HCT116 (cell line): ENCODE measurements around the gene RAD23A. TPM values are rescaled to one million over a fixed set of nuclear protein-coding genes. Genes with fewer than 3 reads are reported as not detected.

Experiments used
- ATAC-seq: fragments of 200-7000 bp; cut with Tn5 transposase; 2 replicates; pipeline ENCODE4 v1.9.1; 2020; ENCODE audit warnings: mild to moderate bottlenecking, moderate library complexity
- BruUV-seq: library from RNA; stranded (reverse); fragments of 400-500 nt; replicated peaks from 2 replicates; lab custom pipeline; 2021; lab: Mats Ljungman, UMichigan
- CTCF ChIA-PET: fragments of 300-600 bp; sonication (Branson Sonifier 250); formaldehyde crosslinking; loops from one replicate; lab custom pipeline; 2021; ENCODE audit warnings: antibody characterized with exemption; lab: Charles Lee
- POLR2A ChIA-PET: fragments of 300-600, 350-600 bp; sonication (Branson Sonifier 250); formaldehyde crosslinking; loops from one replicate; lab custom pipeline; 2021; ENCODE audit warnings: antibody characterized with exemption; lab: Charles Lee
- RAD21 ChIA-PET, 2 experiments: fragments of 300-600 bp; sonication (Branson Sonifier 250); formaldehyde crosslinking; loops; one replicate each; lab custom pipeline; 2023; ENCODE audit warnings: low total read pairs in 2 of 2; ENCODE audit not compliant: uncharacterized antibody in 2 of 2, unreplicated experiment in 2 of 2, low non-redundant PET in 1 of 2; lab: Charles Lee
- DNase-seq: peaks from one replicate; pipeline ENCODE4 v3.0.0-alpha.2; 2010; ENCODE audit warnings: low read depth, low spot score
- H2AFZ ChIP-seq: fragments of 200-600 bp; shearing (Covaris generic), sonication (generic); 2 replicates; pipeline ENCODE4 v1.6.1; 2017; ENCODE audit warnings: low read depth, mixed run types, mixed read lengths, antibody characterized with exemption, low read length; ENCODE audit not compliant: poor library complexity, severe bottlenecking
- H3K27ac ChIP-seq: 2 replicates; pipeline ENCODE4 v1.5.1; 2012; ENCODE audit warnings: low read depth, low read length
- H3K27me3 ChIP-seq: fragments of 200-600 bp; sonication (generic); 2 replicates; pipeline ENCODE4 v1.6.1; 2016; ENCODE audit warnings: mixed run types, low read length, mixed read lengths; ENCODE audit not compliant: insufficient read depth
- H3K36me3 ChIP-seq, 2 experiments: fragments of 200-500 bp in 1 of 2; fragments of 200-600 bp in 1 of 2; sonication (Bioruptor generic) in 1 of 2; sonication (generic) in 1 of 2; 2 replicates each; pipeline versions ENCODE4 v1.5.1 to v1.6.1; 2014 to 2016; ENCODE audit warnings: low read length in 2 of 2, inconsistent platforms in 1 of 2, mixed read lengths in 1 of 2, mixed run types in 1 of 2; ENCODE audit not compliant: insufficient read depth in 2 of 2, control insufficient read depth in 1 of 2
- H3K4me1 ChIP-seq, 2 experiments: fragments of 200-600 bp in 1 of 2; sonication (generic) in 1 of 2; 2 replicates each; pipeline versions ENCODE4 v1.5.1 to v1.6.1; 2012 to 2017; ENCODE audit warnings: low read length in 2 of 2, inconsistent platforms in 1 of 2, mild to moderate bottlenecking in 1 of 2, mixed read lengths in 1 of 2, mixed run types in 1 of 2, moderate library complexity in 1 of 2; ENCODE audit not compliant: insufficient read depth in 2 of 2, control insufficient read depth in 1 of 2
- H3K4me2 ChIP-seq: fragments of 200-600 bp; sonication (generic); 2 replicates; pipeline ENCODE4 v1.6.1; 2017; ENCODE audit warnings: mixed run types, low read length, mixed read lengths
- H3K4me3 ChIP-seq, 2 experiments: fragments of 200-600 bp in 1 of 2; sonication (generic) in 1 of 2; replicated peaks in 1 of 2; 2 replicates each; pipeline ENCODE4 v1.5.1; 2011 to 2016; ENCODE audit warnings: low read length in 2 of 2, control low read depth in 1 of 2, low read depth in 1 of 2, mild to moderate bottlenecking in 1 of 2, mixed read lengths in 1 of 2, mixed run types in 1 of 2
- H3K79me2 ChIP-seq: fragments of 200-600 bp; sonication (generic); 2 replicates; pipeline ENCODE4 v1.6.1; 2017; ENCODE audit warnings: mild to moderate bottlenecking, mixed run types, low read length, moderate library complexity, mixed read lengths; ENCODE audit not compliant: insufficient read depth
- H3K9ac ChIP-seq: fragments of 200-600 bp; sonication (generic); 2 replicates; pipeline ENCODE4 v1.6.1; 2016; ENCODE audit warnings: low read length, mixed read lengths
- H3K9me2 ChIP-seq: fragments of 200-600 bp; sonication (generic), shearing (Covaris generic); 2 replicates; pipeline ENCODE4 v1.6.1; 2017; ENCODE audit warnings: mixed run types, mild to moderate bottlenecking, moderate library complexity; ENCODE audit not compliant: insufficient read depth
- H3K9me3 ChIP-seq, 2 experiments: fragments of 200-500 bp in 1 of 2; fragments of 200-600 bp in 1 of 2; sonication (Bioruptor generic) in 1 of 2; sonication (generic) in 1 of 2; 2 replicates each; pipeline ENCODE4 v1.6.1; 2014 to 2017; ENCODE audit warnings: low read length in 2 of 2, mixed read lengths in 2 of 2, inconsistent platforms in 1 of 2, low read depth in 1 of 2, mild to moderate bottlenecking in 1 of 2, mixed run types in 1 of 2, moderate library complexity in 1 of 2; ENCODE audit not compliant: control insufficient read depth in 1 of 2, insufficient read depth in 1 of 2
- H4K20me1 ChIP-seq: fragments of 200-600 bp; sonication (generic), shearing (Covaris generic); 2 replicates; pipeline ENCODE4 v1.6.1; 2017; ENCODE audit warnings: mixed run types, mild to moderate bottlenecking, moderate library complexity; ENCODE audit not compliant: insufficient read depth
- CBX3 ChIP-seq: IDR thresholded peaks from 2 replicates; pipeline ENCODE4 v1.6.1; 2012; ENCODE audit warnings: low read depth
- RAD21 ChIP-seq: IDR thresholded peaks from 2 replicates; pipeline ENCODE4 v1.6.1; 2012; ENCODE audit warnings: low read depth, mild to moderate bottlenecking
- SIN3A ChIP-seq: IDR thresholded peaks from 2 replicates; pipeline ENCODE4 v1.6.1; 2012; ENCODE audit warnings: low read depth
- intact Hi-C: fragments of 100-400 bp; cut with micrococcal nuclease; formaldehyde crosslinking; loops from 2 replicates; pipeline ENCODE4 v1.10.0; 2022
- total RNA-seq: library from RNA; stranded (reverse); gene quantifications from one replicate; pipeline ENCODE4 v1.2.1, GENCODE V29; 2021; ENCODE audit not compliant: unreplicated experiment
- TF ChIP-seq, protein P1 (sequence below): IDR thresholded peaks from 2 replicates; pipeline ENCODE4 v1.6.1; 2012

The RAD23A gene
- total RNA-seq, 1 experiment from 2014 or later = 163 TPM

DNA sequence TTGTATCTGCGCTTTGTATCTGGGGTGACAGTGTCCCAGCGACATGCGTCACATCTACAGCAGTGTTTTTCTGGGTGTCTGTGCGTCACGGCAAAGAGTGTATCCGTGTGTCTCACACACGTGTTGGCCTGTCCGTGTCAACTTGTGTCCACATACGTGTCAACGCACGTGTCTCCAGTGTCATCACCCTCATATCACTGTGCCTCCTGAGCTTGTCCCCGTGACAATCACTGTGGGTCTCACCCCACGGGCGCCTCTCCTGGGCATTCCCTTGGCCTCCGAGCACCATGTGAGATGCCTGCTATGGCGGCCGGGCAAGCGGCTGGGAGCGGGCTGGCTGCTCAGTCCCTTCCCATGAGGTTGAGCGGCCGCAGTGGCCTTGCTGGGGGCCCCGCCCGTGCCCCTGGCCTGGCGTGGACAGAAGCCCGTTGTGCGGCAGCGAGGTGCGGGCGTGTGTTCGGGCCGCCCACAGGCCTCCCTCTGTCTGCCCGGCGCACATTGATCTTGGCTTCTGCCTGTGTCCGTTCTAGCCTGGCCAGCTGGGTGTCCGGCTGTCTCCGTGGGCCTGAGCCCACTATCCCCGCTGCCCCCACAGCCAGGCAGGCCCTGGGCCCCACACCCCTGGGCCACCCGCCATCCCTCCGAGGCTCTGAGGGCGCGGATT lies 56.0 kb downstream of the RAD23A start:
- H3K4me2 ChIP-seq = no peak overlapping the region
- no peaks in the 10 kb centered on the region for H4K20me1 ChIP-seq
- POLR2A ChIA-PET = no interaction called here
- H3K4me3 ChIP-seq = no peak overlapping the region
- H3K9ac ChIP-seq = no peak overlapping the region
- no peaks in the 10 kb centered on the region for H3K9me3 ChIP-seq
- intact Hi-C loops = no loop called here
- no peaks in the 10 kb centered on the region for H3K9me2 ChIP-seq
- RAD21 ChIA-PET = no interaction called here
- peaks cover 0 to 5% of the 10 kb centered on the region in 2 experiments; a peak in 1 of 4 replicates for H3K36me3 ChIP-seq
- no peak for ATAC-seq
- no peak for TF ChIP-seq SIN3A
- TF ChIP-seq, protein P1, sequence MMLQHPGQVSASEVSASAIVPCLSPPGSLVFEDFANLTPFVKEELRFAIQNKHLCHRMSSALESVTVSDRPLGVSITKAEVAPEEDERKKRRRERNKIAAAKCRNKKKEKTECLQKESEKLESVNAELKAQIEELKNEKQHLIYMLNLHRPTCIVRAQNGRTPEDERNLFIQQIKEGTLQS = no peak
- H3K4me1 ChIP-seq = peaks cover 2 to 6% of the 10 kb centered on the region in 2 experiments; a peak in 3 of 4 replicates
- H3K27ac ChIP-seq = no peak overlapping the region
- H3K79me2 ChIP-seq = peaks cover 16% of the 10 kb centered on the region; the same call in 1 of the 2 replicates
- CTCF ChIA-PET = no interaction called here
- no TSS peak for BruUV-seq
- H3K27me3 ChIP-seq = no peaks in the 10 kb centered on the region
- DNase-seq = no peak
- no peak overlapping the region for H2AFZ ChIP-seq

DNA sequence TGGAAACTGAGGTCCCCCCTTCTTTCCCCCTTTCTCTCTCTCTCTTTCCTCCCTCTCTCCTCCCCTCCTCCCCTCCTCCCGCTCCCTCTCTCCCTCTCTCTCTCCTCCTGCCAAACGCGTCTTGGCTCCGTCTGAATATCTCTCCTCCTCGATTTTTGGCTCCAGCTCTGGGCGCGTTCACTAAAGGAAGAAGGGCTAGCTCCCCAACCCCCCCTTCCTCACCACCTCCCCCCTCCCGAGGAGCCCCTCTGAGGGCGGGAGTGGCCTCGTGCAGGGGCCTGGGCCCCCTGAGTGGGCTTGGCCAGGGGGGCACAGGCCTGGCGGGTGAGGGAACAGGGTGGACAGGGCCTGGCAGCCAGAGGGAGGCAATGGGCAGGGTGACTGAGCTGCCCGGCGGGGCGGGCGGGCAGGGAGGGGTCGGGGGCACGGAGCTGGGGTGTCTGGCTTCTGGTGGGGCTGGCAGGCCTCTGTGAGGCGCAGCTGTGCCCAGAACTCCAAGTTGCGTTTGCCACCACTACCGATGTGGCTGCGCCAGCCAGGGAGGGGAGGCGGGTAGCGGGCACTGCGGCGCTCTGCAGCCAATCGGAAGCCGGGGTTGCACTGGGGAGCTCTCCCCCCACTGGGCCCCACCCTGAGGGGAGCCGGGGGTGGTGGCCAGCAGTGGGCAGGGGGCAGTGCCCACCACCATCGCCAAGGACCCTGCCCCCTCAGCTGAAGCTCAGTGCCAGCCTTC lies 56.7 kb downstream of the RAD23A start:
- BruUV-seq = no TSS peak
- Histone ChIP-seq H3K4me1 (no peaks in the 10 kb centered on the region; a peak in 1 of 4 replicates), H3K9ac (no peak overlapping the region), H3K4me3 (no peak overlapping the region), H3K36me3 (peaks cover 0 to 5% of the 10 kb centered on the region in 2 experiments; a peak in 1 of 4 replicates), H3K9me2 (no peaks in the 10 kb centered on the region), H3K4me2 (no peak overlapping the region), H3K9me3 (no peaks in the 10 kb centered on the region), H3K79me2 (peaks cover 9% of the 10 kb centered on the region; the same call in 1 of the 2 replicates), H3K27ac (no peak overlapping the region), H3K27me3 (no peaks in the 10 kb centered on the region), H2AFZ (no peak overlapping the region), H4K20me1 (no peaks in the 10 kb centered on the region)
- RAD21 ChIA-PET = no interaction called here
- POLR2A ChIA-PET = no interaction called here
- intact Hi-C loops = no loop called here
- ATAC-seq (no peak), DNase-seq (no peak)
- CTCF ChIA-PET = no interaction called here
- TF ChIP-seq CBX3 (no peak), RAD21 (no peak)
